HG02763 (cell line): ENCODE data around the gene POTEC.
"Not testable (repeated sequence)": the region's sequence is repeated elsewhere in the genome, so short reads cannot be mapped to it uniquely, and the experiment has no call there.

Experiments used
- ATAC-seq: cut with Tn5 transposase; IDR thresholded peaks from one replicate; pipeline ENCODE4 v1.9.1; 2021; ENCODE audit warnings: mild to moderate bottlenecking, moderate library complexity; ENCODE audit not compliant: unreplicated experiment

Gene POTEC

DNA sequence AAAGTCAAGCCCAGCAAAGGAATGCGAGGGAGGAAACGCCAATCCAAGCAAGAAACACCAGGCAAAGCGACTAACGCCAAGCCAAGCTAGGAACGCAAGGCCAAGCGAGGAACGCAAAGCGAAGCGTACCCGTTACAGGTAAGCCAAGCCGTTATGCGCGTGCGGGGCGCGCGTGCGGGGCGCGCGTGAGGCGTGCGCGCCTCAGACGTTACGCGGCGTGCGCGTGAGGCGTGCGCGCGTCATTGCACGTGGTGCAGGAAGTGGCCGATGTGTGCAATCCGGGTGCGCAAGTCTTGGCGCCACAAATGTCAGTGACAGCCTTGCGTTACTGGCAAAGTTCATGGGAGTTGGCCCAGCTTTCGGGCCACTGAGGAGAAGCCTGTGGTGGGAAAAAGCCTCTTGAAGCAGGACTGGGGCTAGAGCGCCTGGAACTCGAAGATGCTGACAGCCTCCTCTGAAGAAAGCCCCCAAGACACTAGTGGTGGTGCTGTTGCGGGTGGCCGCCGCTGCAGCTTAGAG lies at the start of gene POTEC:
Gene POTEC (minus strand): TSS at position 155 of the 519 bp plus-strand sequence. CDS start 454 bp downstream, outside the sequence.
- not testable (repeated sequence) for ATAC-seq

- ATAC-seq = no peak
Observed at GRCh38 chr18:14577971-14578370, 34.6 kb upstream of the POTEC start.

DNA sequence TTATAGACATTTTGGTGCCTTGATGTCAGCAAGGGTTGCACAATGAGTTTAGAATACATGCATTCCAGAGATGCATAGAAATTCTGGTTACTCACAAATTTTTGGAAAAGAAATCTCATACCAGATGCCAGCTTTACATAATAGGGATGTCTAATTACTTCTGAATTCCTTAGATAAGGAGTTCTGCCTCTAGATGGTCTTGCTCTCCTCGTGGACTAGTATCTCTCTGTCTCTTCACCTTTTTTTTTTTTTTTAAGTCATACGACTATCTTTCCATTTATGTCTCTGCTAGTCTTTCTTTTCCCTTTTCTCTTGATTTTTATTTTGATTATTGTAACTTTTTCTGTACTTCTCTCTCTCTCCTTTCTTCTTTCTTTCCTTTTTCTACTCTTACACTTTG lies 16.1 kb upstream of the POTEC start:
- not testable (repeated sequence) for ATAC-seq

DNA sequence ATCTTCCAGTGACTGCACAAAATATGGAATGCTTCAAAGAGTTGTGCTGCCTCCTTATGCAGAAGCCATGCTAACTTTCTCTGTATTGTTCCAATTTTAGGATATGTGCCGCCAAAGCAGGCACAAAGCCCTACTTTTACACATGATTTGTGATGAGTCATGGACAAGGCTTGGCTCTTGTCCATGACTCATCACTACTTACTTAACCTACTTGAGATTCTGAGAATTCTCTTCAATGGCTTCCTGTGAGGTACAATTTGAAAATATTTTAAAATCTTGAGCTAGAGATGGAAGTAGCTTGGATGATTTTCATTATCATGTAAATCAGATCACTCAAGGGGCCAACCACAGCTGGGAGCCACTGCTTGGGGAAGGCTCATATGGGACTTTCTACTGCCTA lies 11.7 kb downstream of the POTEC start:
- ATAC-seq = not testable (repeated sequence)

DNA sequence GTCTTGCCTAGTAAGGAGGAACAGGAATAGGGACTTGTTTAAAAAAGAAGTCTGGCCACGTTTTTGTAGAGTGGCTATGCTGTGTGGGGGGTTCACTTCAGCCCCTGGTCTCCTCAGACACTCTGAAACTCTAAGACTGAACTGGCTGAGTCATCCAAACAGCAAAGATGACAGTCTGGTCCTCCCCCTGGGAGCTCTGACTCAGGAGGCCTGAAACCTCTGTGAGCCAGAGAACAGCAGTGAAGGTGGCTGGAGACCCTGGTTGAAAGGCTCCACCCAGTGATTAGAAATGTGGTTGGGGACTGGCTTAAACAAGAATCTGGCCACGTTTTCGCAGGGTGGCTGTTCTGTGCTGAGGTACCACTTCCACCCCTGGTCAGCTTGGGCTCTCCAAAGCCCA lies 32.7 kb downstream of the POTEC start:
- not testable (repeated sequence) for ATAC-seq

- ATAC-seq = not testable (repeated sequence)
Observed at GRCh38 chr18:14503691-14504090, 39.7 kb downstream of the POTEC start.

DNA sequence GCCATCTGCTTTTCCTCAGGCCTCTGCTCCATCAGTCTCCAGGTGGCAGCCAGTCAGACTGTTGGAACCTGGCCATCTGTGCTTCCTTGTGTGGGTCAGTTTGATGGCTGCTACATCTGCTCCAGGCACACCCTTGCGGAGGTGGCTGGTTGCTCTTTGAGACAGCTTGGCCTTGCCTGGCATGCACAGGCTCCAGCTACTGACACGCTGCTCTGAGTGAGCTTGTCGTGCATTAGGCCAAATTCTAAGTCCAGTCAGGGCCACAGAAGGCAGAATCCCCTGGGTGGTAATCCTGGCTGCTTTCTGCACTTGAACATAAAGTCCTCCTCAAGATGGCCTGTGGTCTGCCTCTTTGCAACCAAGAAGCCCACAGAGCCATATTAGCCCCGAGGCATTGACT lies 41.5 kb downstream of the POTEC start:
- not testable (repeated sequence) for ATAC-seq

- ATAC-seq = not testable (repeated sequence)
Observed at GRCh38 chr18:14489256-14490014, 54.0 kb downstream of the POTEC start.

DNA sequence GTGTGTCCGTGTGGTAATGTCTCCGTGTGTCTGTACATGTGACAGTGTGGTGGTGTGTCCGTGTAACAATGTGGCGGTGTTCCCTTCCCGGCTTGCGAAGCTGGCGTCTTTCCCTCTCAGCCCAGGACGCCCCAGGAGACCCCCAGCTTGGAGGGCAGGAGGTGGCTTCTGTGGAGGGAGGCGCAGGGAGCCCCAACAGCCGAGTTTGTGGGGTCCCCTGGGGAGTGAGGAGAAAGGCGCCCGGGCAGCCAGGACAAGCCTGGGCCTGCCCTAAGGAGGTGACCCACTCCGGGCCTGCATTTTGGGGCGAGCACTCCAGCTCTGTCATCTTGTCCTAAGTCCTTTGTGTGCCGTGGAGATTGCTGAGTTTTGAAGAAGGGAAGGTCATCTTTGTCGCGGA lies 54.6 kb downstream of the POTEC start:
- not testable (repeated sequence) for ATAC-seq

DNA sequence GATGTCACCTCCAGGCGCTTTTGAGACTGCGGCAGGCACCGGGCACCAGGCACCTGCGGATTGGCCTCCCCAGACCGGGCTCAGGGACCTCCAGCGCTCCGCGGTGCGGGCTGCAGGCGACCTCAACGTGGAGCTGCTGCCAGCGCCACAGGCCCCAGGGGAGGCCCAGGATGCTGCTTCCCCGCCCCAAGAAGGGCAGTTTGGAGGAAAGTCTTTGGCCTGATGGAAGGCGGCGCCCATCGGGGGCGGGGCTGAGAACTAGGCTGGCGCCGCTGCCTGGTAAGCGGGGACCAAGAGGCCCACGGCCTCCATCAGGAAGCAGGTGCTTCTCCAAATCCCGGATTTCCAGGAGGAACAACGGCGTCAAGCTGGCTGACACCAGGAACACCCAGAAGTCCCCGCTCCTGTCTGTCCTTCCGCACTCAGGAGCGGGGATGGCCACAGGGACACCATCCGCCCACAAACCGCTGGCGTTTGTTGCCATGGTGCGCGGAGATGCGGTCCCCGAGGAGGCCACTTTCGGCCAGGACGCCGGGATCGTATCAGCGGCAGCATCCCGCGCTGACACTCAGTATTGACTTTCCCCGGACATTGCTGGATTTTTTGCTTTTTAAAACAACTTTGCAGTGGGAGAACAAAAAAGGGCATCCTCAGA lies 56.3 kb downstream of the POTEC start:
- ATAC-seq = not testable (repeated sequence)

GRCh38 chr18:14479076-14479475 lies 64.3 kb downstream of the POTEC start:
- not testable (repeated sequence) for ATAC-seq

- not testable (repeated sequence) for ATAC-seq
Observed at GRCh38 chr18:14475520-14475919, 67.9 kb downstream of the POTEC start.

- not testable (repeated sequence) for ATAC-seq
Observed at GRCh38 chr18:14474752-14475151, 68.6 kb downstream of the POTEC start.

DNA sequence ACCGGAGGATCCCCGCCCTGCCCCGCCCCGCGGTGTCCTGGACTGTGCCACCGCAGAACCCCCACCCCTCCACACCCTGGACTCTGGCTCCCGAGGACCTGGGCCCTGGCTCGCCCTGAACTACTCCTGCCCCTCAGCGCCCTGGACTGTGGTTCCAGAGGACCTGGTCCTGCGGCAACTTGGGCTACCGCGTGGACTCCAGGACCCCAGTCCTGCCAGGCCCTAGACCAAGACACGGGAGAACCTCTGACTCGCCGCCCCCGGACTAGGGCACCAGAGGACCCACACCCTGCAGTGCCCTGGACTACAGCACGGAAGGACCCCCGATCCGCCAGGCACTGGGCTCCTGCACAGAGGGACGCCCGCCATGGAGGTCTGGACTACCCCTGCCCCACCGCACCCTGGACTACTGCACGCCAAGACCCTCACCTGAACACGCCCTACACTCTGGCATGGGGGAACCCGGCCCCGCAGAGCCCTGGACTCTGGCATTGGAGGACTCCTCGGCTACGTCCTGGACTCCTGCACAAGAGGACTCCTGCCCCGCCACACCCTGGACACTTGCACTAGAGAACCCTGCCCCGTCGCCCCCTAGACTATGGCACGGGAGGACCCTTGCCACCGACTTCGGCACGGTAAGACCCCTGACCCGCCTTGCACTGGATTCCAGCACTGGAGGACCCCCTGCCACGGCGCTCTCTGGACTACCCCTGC lies 69.2 kb downstream of the POTEC start:
- ATAC-seq = not testable (repeated sequence)

DNA sequence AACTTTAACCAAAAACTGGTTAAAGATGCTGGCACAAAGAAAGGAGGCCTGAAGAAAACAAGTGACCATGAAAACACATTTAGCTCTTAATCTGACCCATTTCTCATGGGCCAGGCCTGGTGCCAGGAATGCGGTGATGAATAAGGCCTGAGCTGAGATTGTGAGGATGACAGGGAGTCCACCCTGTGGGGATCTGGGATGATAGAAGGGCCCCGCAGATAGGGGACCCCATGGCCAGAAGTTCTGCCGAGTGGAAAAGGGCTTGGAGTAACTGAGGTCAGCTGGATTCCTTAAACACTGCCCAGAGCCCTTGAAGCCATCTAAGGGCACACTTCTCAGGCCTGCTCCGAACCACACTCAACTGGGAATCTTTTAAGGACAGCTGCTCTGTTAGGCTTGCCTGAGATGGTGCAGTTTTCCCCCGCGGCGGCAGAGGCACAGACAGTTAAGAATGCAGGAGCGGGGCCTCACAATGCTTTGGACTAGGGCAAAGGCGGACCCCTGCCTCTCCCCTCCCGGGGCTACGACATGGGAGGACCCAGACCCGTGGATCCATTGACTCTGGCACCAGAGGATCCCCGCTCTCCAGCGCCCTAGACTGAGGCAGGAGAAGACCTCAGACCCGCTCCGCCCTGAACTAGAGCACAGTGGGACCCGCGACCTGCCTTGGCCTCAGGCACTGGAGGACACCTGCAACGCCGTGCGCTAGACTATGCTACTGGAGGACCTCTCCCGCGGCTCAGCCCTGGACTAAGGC lies 70.0 kb downstream of the POTEC start:
- not testable (repeated sequence) for ATAC-seq

DNA sequence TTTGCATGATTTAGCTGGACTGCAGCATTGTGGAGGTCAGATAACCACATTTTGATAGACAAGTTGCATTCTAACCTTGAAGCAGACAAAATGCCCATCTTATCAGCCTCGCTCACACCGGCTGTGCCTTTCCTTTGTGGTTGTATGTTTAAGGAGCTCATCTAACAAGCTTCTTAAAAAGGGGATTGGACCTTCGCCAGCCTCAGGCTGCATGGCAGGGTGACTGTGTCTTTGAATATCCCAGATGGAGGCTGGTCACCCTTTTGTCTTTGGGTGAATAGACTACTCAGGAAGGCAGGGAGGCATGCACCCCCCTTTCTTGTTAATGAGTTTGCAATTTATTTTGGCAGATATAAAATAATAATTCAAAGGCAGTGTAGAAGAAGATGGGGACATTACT lies 72.1 kb downstream of the POTEC start:
- not testable (repeated sequence) for ATAC-seq

DNA sequence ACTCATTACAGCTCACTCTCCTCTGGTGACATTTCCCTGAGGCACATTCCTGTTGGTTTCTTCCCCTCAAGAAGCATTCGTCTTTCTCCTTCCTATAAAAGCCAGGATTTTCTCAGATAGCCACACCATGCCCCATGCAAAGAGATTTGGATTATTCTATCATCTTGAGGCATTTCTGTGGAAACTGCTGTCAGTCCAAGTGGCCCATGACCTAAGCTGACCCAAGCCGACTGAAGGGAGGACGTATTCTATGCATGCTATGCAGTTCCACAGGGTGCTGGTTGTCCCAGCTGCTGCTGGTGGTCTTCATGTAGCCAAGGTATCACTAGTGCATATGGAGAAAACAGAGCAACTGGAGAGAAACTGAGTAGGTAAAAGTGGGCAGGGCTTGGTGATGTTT lies 73.0 kb downstream of the POTEC start:
- not testable (repeated sequence) for ATAC-seq

DNA sequence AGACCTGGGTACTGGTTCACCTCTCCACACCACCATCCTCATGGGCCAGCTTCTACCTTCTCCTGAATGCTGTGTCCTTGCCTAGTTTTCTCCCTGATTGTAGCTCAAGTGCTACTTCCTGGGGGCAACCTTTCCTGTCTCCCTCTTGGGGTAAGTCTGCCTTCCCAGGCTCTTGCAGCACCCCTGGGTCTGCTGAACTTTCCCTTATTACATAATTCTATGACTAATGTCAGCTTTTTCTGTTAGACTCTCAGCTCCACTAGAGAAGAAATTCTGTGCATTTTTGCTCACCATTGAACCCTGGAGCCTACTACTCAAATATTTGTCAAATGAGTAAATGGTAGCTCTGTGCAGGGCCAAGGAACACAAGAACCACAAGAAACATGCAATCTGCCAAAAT lies 73.4 kb downstream of the POTEC start:
- not testable (repeated sequence) for ATAC-seq

DNA sequence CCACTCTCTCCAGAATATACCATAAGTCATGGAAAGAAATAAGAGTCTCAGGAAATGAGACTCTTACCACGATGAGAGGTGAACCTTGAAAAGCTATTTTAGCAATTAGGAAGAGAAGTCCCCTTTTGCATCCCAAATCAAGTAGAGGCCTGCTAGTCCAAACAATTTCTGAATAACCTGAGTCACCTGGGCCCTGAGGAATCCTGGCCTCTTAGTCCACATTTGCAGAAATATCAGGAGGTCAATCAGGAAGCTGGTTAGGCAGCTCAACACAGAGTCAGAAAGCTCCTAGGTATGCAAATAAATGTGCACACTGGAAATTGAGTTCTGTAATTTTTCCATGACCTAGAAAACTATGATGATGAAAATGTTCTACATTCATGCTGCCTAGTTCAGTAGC lies 77.4 kb downstream of the POTEC start:
- ATAC-seq = not testable (repeated sequence)
